Epithelial cell of prostate (primary cell): ENCODE results near the gene CALY.
"Not testable (repeated sequence)": the region's sequence is repeated elsewhere in the genome, so short reads cannot be mapped to it uniquely, and the experiment has no call there.

Experiments
- DNase-seq: peaks from one replicate; pipeline ENCODE4 v3.0.0-alpha.2; 2011; ENCODE audit warnings: low read depth, low spot score
- H3K27ac ChIP-seq: fragments of 450-650 bp; 2 replicates; pipeline ENCODE4 v1.5.1; 2017; ENCODE audit warnings: mild to moderate bottlenecking

Gene CALY

GRCh38 chr10:133334503-133335245 is 2.0 kb downstream of the CALY start:
- H3K27ac ChIP-seq = no peak overlapping the region
- DNase-seq = no peak

- no peak for DNase-seq
Measured at GRCh38 chr10:133332936-133333699, 3.6 kb downstream of the CALY start.

GRCh38 chr10:133329491-133330202 is 7.0 kb downstream of the CALY start:
- no peak for DNase-seq

More at GRCh38 chr10:133332936-133333699, 3.6 kb downstream of the CALY start:
- no peak overlapping the region for H3K27ac ChIP-seq

GRCh38 chr10:133328358-133329343 is 8.0 kb downstream of the CALY start:
- DNase-seq = no peak
- no peak overlapping the region for H3K27ac ChIP-seq

More at GRCh38 chr10:133329491-133330202, 7.0 kb downstream of the CALY start:
- no peak overlapping the region for H3K27ac ChIP-seq

GRCh38 chr10:133327651-133328357 is 8.9 kb downstream of the CALY start:
- no peak for DNase-seq

GRCh38 chr10:133326745-133327650 is 9.7 kb downstream of the CALY start:
- DNase-seq = no peak
- no peak overlapping the region for H3K27ac ChIP-seq

More at GRCh38 chr10:133327651-133328357, 8.9 kb downstream of the CALY start:
- H3K27ac ChIP-seq = no peak overlapping the region

- DNase-seq = no peak
- H3K27ac ChIP-seq = no peak overlapping the region
Measured at GRCh38 chr10:133326223-133326551, 10.5 kb downstream of the CALY start.

- no peak overlapping the region for H3K27ac ChIP-seq
Measured at GRCh38 chr10:133325440-133326222, 11.1 kb downstream of the CALY start.

GRCh38 chr10:133324857-133325260 is 11.8 kb downstream of the CALY start:
- DNase-seq = no peak
- no peak overlapping the region for H3K27ac ChIP-seq

More at GRCh38 chr10:133325440-133326222, 11.1 kb downstream of the CALY start:
- DNase-seq = no peak

GRCh38 chr10:133324198-133324792 is 12.4 kb downstream of the CALY start:
- no peak for DNase-seq
- H3K27ac ChIP-seq = no peak overlapping the region

GRCh38 chr10:133322064-133322709 is 14.5 kb downstream of the CALY start:
- H3K27ac ChIP-seq, DNase-seq: not testable (repeated sequence)

- DNase-seq, H3K27ac ChIP-seq: not testable (repeated sequence)
Measured at GRCh38 chr10:133320852-133321422, 15.8 kb downstream of the CALY start.

- H3K27ac ChIP-seq = no peak overlapping the region
- no peak for DNase-seq
Measured at GRCh38 chr10:133318494-133319127, 18.1 kb downstream of the CALY start.

GRCh38 chr10:133316732-133317131 is 20.0 kb downstream of the CALY start:
- no peak for DNase-seq
- H3K27ac ChIP-seq = no peak overlapping the region

GRCh38 chr10:133316266-133316665 is 20.4 kb downstream of the CALY start:
- no peak for DNase-seq
- H3K27ac ChIP-seq = no peak overlapping the region

- no peak overlapping the region for H3K27ac ChIP-seq
- no peak for DNase-seq
Measured at GRCh38 chr10:133315847-133316246, 20.8 kb downstream of the CALY start.
